ENCODE results near the gene LY6G6D.

GRCh38 chr6:31687860-31688693, 27.1 kb upstream of the LY6G6D start:
- TF ChIP-seq CTCF (IDR thresholded peaks at IDR 0.05; ENCODE audit: low read depth, low read length) (no peak), POLR2A (IDR thresholded peaks at IDR 0.05; ENCODE audit: extremely low read depth, insufficient read length) (no peak)
